GM13976 (cell line): ENCODE measurements around the gene RNF212.

Source experiments
- DNase-seq: peaks from one replicate; pipeline ENCODE4 v3.0.0; 2012; ENCODE audit warnings: low spot score
- in situ Hi-C: fragments of 300-500 bp; cut with MboI; formaldehyde crosslinking; loops from one replicate; pipeline ENCODE4 v1.12.0; 2022; ENCODE audit warnings: low sequenced_read_pairs, mixed read lengths, inconsistent platforms; ENCODE audit not compliant: unreplicated experiment
- TF ChIP-seq, protein P1 (sequence below): IDR thresholded peaks from 2 replicates; pipeline ENCODE4 v1.5.1; 2012; ENCODE audit warnings: borderline replicate concordance, mild to moderate bottlenecking; ENCODE audit not compliant: insufficient read depth; ENCODE audit errors: extremely low read depth, missing control alignments, control extremely low read depth

RNF212 gene

GRCh38 chr4:1080432-1080831 is 32.9 kb downstream of the RNF212 start:
- TF ChIP-seq, protein P1, sequence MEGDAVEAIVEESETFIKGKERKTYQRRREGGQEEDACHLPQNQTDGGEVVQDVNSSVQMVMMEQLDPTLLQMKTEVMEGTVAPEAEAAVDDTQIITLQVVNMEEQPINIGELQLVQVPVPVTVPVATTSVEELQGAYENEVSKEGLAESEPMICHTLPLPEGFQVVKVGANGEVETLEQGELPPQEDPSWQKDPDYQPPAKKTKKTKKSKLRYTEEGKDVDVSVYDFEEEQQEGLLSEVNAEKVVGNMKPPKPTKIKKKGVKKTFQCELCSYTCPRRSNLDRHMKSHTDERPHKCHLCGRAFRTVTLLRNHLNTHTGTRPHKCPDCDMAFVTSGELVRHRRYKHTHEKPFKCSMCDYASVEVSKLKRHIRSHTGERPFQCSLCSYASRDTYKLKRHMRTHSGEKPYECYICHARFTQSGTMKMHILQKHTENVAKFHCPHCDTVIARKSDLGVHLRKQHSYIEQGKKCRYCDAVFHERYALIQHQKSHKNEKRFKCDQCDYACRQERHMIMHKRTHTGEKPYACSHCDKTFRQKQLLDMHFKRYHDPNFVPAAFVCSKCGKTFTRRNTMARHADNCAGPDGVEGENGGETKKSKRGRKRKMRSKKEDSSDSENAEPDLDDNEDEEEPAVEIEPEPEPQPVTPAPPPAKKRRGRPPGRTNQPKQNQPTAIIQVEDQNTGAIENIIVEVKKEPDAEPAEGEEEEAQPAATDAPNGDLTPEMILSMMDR: no peak
- in situ Hi-C loops: no loop called here
- no peak for DNase-seq

DNA sequence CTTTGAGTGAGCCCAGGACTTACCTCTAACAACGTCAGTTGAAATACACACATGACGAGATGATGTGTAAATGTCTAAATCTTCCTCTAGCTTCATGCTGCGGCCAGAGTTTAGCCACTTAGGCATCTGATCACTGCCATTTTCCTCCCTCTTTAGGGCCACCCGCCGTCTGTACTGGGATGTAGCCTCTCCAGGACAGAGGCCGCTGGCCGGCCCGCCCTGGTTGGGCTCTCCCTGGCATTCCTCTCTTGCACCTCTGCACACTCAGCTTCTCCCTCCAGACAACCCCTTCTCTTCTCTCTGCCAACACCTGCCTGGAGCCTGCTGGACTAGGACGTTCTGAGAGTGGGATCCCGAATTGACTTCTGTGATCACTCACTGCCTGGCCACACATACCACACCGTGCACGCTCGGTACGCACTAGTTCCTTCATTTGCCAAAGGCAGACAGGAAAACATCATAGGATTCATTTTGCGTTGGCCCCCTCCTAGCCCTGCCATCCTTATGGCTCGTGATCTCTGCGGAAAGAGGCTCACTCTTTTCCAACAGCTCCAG is 33.6 kb downstream of the RNF212 start:
- no peak for DNase-seq
- in situ Hi-C loops: no loop called here
- TF ChIP-seq, protein P1: no peak

- in situ Hi-C loops: no loop called here
- DNase-seq: no peak
- TF ChIP-seq, protein P1: no peak
These were observed 34.9 kb downstream of the RNF212 start for GRCh38 chr4:1078490-1078889.

- DNase-seq: no peak
- in situ Hi-C loops: no loop called here
- TF ChIP-seq, protein P1: no peak
These were observed 35.5 kb downstream of the RNF212 start for GRCh38 chr4:1077711-1078477.

DNA sequence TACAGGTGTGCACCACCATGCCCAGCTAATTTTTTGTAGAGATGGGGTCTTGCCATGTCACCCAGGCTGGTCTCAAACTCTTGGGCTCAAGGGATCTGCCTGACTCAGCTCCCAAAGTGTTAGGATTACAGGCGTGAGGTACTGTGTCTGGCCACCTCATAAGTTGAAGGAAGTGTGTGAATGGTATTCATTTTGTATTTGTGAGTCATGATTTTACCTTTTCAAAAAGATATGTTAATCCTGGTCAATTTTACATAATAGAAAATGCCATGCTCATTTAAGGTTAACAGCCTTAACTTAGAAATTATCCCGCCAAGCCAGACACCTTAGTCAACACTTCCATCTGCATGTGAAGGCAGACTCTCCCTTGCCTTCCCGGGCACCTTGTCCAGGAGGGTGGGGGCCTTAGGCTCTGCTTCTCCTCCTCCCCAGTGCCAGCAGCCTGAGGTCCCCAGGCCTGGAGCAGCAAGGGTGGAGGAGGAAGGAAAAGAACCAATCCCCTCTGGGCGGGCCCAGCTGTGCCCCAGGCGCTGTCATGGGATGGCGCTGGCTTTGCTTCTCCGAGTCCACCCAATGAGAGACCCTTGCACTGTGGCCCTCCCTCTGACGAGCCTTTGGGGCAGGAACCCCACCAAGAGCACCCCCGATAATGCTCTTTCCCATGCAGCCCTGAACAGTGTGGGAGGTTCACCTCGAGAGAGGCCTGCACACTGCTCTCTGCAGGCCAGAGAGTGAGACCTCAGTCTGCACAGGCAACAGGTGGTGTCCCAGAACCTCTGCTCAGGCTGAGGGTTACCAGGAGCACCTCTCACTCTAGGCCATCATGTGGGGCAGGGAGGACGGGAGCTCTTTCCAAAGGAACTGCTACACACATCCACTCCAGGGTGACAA is 37.3 kb downstream of the RNF212 start:
- TF ChIP-seq, protein P1: no peak
- in situ Hi-C loops: no loop called here
- no peak for DNase-seq

DNA sequence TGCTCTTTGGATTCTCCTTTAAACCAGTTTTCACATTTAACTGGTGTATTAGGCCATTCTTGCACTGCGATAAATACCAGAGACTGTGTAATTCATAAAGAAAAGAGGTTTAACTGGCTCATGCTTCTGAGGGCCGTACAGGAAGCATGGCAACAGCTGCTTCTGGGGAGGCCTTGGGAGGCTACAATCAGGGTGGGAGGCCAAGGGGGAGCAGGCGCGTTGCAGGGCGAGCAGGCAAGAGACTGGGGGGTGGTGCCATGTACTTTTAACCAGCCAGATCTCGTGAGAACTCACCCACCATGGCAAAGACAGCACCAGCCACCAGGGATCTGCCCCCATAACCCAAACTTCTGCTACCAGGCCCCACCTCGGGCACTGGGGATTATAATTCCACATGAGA is 38.1 kb downstream of the RNF212 start:
- DNase-seq: no peak
- TF ChIP-seq, protein P1: no peak
- in situ Hi-C loops: no loop called here
